ENCODE results near the gene ZNF428. TPM values are rescaled to one million over a fixed set of nuclear protein-coding genes. Genes with fewer than 3 reads are reported as not detected.
A peak's percentile ranks its signal among the peaks of the same experiment; 100 is the strongest.

The ZNF428 gene
- total RNA-seq, 3 donors from 2014 or later: 13.6 to 40.2 (median 19.4) TPM

GRCh38 chr19:43578787-43579186, 40.6 kb downstream of the ZNF428 start:
- TF ChIP-seq CTCF (IDR thresholded peaks at IDR 0.05): no peak
- ATAC-seq (no peak), DNase-seq (no peak)
- intact Hi-C loops (cut with DNase I, micrococcal nuclease): no loop called here
- H3K4me1 ChIP-seq (ENCODE audit: low read depth): peaks cover 10% of the 10 kb centered on the region
- no peaks in the 10 kb centered on the region for H3K36me3 ChIP-seq (ENCODE audit: low read depth)
- H3K4me3 ChIP-seq: no peak overlapping the region
- H3K9me3 ChIP-seq: no peaks in the 10 kb centered on the region

- intact Hi-C loops (cut with DNase I, micrococcal nuclease): no loop called here
Observed at GRCh38 chr19:43575955-43576878, 43.2 kb downstream of the ZNF428 start.

GRCh38 chr19:43575156-43575950, 44.1 kb downstream of the ZNF428 start, which contains the start of the genes PINLYP and XRCC1:
Gene PINLYP, plus strand, starts transcription at chr19:43575801. Its CDS starts 1,391 bp downstream, at chr19:43577192.
Gene XRCC1, minus strand, starts transcription at chr19:43575527. Its CDS starts 69 bp downstream, at chr19:43575458.
- peak; percentile 97 to 98 (median 97) for DNase-seq
- H3K36me3 ChIP-seq (ENCODE audit: low read depth): no peaks in the 10 kb centered on the region
- no peak for TF ChIP-seq CTCF (IDR thresholded peaks at IDR 0.05)
- H3K4me3 ChIP-seq: peak within 1 kb of the TSS; percentile 49
- no peaks in the 10 kb centered on the region for H3K9me3 ChIP-seq
- H3K4me1 ChIP-seq (ENCODE audit: low read depth): peaks cover 13% of the 10 kb centered on the region
- intact Hi-C loops (cut with DNase I, micrococcal nuclease): no loop called here
- peak; percentile 100 for ATAC-seq

More at GRCh38 chr19:43575955-43576878, 43.2 kb downstream of the ZNF428 start:
- no peak for TF ChIP-seq CTCF (IDR thresholded peaks at IDR 0.05)
- H3K9me3 ChIP-seq: no peaks in the 10 kb centered on the region
- no peak overlapping the region for H3K4me3 ChIP-seq
- peaks cover 13% of the 10 kb centered on the region for H3K4me1 ChIP-seq (ENCODE audit: low read depth)
- ATAC-seq: no peak
- peak in 2 of 3 donors; percentile 45 to 53 for DNase-seq
- H3K36me3 ChIP-seq (ENCODE audit: low read depth): no peaks in the 10 kb centered on the region

- intact Hi-C loops (cut with DNase I, micrococcal nuclease): no loop called here
- peaks cover 13% of the 10 kb centered on the region for H3K4me1 ChIP-seq (ENCODE audit: low read depth)
Observed at GRCh38 chr19:43574424-43575155, 44.8 kb downstream of the ZNF428 start.

More at GRCh38 chr19:43574424-43575155, 44.8 kb downstream of the ZNF428 start:
- peak overlapping the region; percentile 49 for H3K4me3 ChIP-seq
- DNase-seq (no peak), ATAC-seq (no peak)
- no peaks in the 10 kb centered on the region for H3K9me3 ChIP-seq
- no peaks in the 10 kb centered on the region for H3K36me3 ChIP-seq (ENCODE audit: low read depth)
- no peak for TF ChIP-seq CTCF (IDR thresholded peaks at IDR 0.05)

All from mucosa of descending colon (tissue), 3 donors.